GM19468 (cell line): Measurements from ENCODE around the gene ARHGAP26.
"Not testable (repeated sequence)": the region's sequence is repeated elsewhere in the genome, so short reads cannot be mapped to it uniquely, and the experiment has no call there.

ENCODE experiments used
- ATAC-seq: cut with Tn5 transposase; IDR thresholded peaks from one replicate; pipeline ENCODE4 v1.9.1; 2021; ENCODE audit warnings: mild to moderate bottlenecking, moderate library complexity, moderate number of reproducible peaks; ENCODE audit not compliant: unreplicated experiment; ENCODE audit errors: extremely low read depth

Gene ARHGAP26

GRCh38 chr5:143085319-143085917 lies 315.2 kb downstream of the ARHGAP26 start:
- no peak for ATAC-seq

DNA sequence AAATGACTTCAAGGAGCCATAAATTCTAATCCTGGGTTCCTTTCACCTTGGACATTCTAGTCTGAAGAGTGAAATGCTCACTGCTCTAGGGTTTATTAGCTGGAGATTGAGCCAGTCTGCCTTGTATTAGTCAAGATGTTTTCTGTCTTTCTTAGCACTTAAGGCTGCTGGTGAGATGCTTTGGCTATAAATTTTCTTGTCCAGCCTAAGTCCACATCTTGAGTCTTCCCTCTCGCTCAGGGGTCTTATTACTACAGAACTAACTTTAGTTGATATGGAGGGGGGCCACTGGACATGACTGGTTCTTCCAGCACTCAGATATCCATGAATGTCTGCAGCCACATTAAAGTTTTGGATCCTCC lies 316.4 kb downstream of the ARHGAP26 start:
- no peak for ATAC-seq

- ATAC-seq = no peak
Observed at GRCh38 chr5:143086908-143087637, 316.9 kb downstream of the ARHGAP26 start.

DNA sequence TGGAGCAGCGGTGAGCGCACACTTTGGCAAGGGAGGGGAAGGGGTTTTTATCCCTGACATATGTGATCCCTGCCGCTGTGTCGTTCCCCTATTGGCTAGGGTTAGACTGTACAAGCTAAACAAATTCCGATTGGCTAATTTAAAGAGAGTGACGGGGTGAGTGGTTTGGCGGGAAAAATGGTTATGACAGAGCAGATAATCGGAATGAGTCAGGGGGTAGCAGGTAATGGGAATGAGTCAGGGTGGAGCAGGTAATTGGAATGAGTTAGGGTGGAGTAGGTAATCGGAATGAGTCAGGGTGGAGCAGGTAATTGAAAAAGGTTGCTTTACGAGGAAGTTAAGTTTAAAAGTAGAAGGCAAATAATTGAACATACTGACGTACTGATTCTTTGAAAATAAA lies 318.5 kb downstream of the ARHGAP26 start:
- ATAC-seq = not testable (repeated sequence)

DNA sequence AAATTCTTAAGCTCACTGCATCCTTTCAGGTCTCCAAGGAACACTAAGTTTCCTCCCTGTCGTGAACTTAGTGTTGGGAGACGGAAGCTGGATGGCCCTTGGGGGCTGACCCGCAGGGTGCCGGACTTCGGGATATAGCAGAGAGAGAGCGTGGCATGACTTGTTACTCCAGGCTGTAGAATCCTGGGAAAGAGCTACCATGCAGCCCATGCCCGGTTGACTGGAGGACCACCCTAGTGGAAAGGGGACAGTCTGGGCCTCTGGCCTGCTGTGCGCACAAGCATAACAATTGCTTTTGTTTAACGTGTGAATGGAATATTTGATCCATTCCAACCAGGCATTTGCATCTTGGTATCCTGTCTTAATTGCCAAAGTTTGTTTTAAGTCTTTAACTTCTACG lies 319.9 kb downstream of the ARHGAP26 start:
- not testable (repeated sequence) for ATAC-seq

GRCh38 chr5:143092711-143093451 lies 322.7 kb downstream of the ARHGAP26 start:
- ATAC-seq = not testable (repeated sequence)

GRCh38 chr5:143093452-143094086 lies 323.4 kb downstream of the ARHGAP26 start:
- no peak for ATAC-seq

DNA sequence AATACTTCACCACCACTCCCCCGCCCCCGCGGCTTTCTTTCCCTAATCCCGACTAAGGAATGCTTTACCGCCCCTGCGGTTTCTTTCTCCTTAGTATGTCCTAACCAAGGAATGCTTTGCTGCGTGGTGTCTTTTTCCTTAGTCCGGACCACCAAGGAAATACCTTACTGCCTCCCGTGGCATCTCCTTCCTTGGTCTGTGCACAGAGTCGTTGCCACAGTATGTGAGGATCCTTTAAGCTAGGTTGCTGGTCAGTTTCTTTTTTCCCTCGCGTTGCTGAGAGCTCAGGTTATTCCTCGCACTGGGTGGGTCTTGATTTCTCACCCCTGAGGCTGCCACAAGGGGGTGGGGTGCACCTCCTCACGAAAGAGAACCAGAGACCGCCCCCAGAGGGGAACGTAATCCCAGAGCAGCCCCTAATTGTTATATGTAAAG lies 323.9 kb downstream of the ARHGAP26 start:
- no peak for ATAC-seq

GRCh38 chr5:143094608-143095007 lies 324.4 kb downstream of the ARHGAP26 start:
- not testable (repeated sequence) for ATAC-seq

- ATAC-seq = peak; percentile 75
Observed at GRCh38 chr5:143101121-143101520, 330.9 kb downstream of the ARHGAP26 start.

GRCh38 chr5:143101725-143102386 lies 331.7 kb downstream of the ARHGAP26 start:
- no peak for ATAC-seq

GRCh38 chr5:143102411-143102810 lies 332.2 kb downstream of the ARHGAP26 start:
- ATAC-seq = no peak

DNA sequence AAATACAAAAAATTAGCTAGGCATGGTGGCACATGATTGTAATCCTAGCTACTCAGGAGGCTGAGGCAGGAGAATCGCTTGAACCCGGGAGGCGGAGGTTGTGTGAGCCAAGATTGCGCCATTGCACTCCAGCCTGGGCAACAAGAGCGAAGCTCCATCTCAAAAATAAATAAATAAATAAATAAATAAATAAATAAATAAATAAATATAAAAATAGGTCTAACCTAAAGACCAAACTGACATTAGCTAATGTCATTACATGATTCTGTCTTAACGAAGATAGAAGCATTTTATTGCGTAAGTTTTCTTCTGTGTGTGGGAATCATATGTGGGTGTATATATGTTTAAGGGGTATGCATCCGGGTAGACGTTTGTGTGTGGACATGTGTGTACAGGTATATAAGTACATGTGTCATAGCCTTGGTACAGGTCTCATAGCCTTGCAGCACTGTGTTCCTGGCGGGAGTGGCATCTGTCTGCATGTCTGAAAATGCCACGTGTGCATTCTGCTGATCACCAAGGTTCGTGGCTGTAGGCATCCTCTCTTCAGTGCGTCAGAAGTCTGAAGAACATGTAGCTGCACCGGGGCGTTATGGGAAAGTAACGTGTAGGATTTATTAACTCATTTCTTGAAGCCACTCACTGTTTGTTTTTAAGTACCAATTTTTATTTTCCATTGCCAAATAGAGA lies 335.2 kb downstream of the ARHGAP26 start:
- no peak for ATAC-seq

GRCh38 chr5:143106174-143106573 lies 336.0 kb downstream of the ARHGAP26 start:
- no peak for ATAC-seq

GRCh38 chr5:143108498-143109128 lies 338.4 kb downstream of the ARHGAP26 start:
- no peak for ATAC-seq

DNA sequence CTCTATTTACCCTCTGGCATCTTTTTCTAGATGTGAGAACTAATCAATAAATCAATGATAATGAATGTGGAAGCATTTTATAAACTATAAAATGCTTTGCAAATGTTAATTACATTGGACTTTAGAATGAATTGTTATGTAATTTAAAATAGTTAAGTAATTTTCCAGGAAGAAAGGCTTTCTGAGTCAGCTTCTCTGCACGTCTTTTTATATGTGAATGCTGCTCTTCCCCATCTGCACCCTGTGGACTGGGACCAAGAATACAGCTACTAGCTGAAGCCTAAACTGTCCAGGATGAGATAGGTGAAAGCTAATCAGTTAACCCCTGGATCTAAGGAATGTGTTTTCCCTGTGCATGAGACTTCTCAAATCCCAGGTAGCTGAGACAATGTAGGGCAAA lies 340.4 kb downstream of the ARHGAP26 start:
- no peak for ATAC-seq

GRCh38 chr5:143111799-143112198 lies 341.6 kb downstream of the ARHGAP26 start:
- ATAC-seq = no peak

- no peak for ATAC-seq
Observed at GRCh38 chr5:143113461-143113860, 343.3 kb downstream of the ARHGAP26 start.

GRCh38 chr5:143114481-143114880 lies 344.3 kb downstream of the ARHGAP26 start:
- no peak for ATAC-seq
